G401.6 (cell line): ENCODE measurements around the gene KCNAB1.

Experiments used
- FAIRE-seq: peaks from 2 replicates; lab custom pipeline; 2012; peaks lifted over from hg19 to GRCh38; lab: Jason Lieb, UNC

KCNAB1 gene

GRCh38 chr3:156323466-156323865 lies 203.1 kb downstream of the KCNAB1 start:
- no peak for FAIRE-seq

- FAIRE-seq = no peak
Measured at GRCh38 chr3:156330415-156330814, 210.0 kb downstream of the KCNAB1 start.

GRCh38 chr3:156332304-156332703 lies 211.9 kb downstream of the KCNAB1 start:
- FAIRE-seq = no peak

GRCh38 chr3:156334841-156335545 lies 214.6 kb downstream of the KCNAB1 start:
- no peak for FAIRE-seq

- no peak for FAIRE-seq
Measured at GRCh38 chr3:156339491-156339890, 219.1 kb downstream of the KCNAB1 start.

GRCh38 chr3:156341332-156341731 lies 221.0 kb downstream of the KCNAB1 start:
- no peak for FAIRE-seq

- FAIRE-seq = no peak
Measured at GRCh38 chr3:156341831-156342416, 221.5 kb downstream of the KCNAB1 start.

GRCh38 chr3:156344215-156344614 lies 223.8 kb downstream of the KCNAB1 start:
- no peak for FAIRE-seq

GRCh38 chr3:156349111-156349510 lies 228.7 kb downstream of the KCNAB1 start:
- no peak for FAIRE-seq

GRCh38 chr3:156349978-156350377 lies 229.6 kb downstream of the KCNAB1 start:
- FAIRE-seq = no peak

GRCh38 chr3:156350781-156351180 lies 230.4 kb downstream of the KCNAB1 start:
- FAIRE-seq = no peak

GRCh38 chr3:156351783-156352182 lies 231.4 kb downstream of the KCNAB1 start:
- no peak for FAIRE-seq

GRCh38 chr3:156352728-156353127 lies 232.3 kb downstream of the KCNAB1 start:
- FAIRE-seq = no peak

GRCh38 chr3:156353563-156353962 lies 233.2 kb downstream of the KCNAB1 start:
- FAIRE-seq = no peak

GRCh38 chr3:156356537-156357363 lies 236.4 kb downstream of the KCNAB1 start:
- FAIRE-seq = no peak

GRCh38 chr3:156358232-156358631 lies 237.9 kb downstream of the KCNAB1 start:
- FAIRE-seq = no peak

GRCh38 chr3:156359368-156359767 lies 239.0 kb downstream of the KCNAB1 start:
- no peak for FAIRE-seq

GRCh38 chr3:156360083-156360482 lies 239.7 kb downstream of the KCNAB1 start:
- FAIRE-seq = no peak

- no peak for FAIRE-seq
Measured at GRCh38 chr3:156360963-156361362, 240.6 kb downstream of the KCNAB1 start.

GRCh38 chr3:156366559-156366958 lies 246.2 kb downstream of the KCNAB1 start:
- FAIRE-seq = no peak

GRCh38 chr3:156368189-156368588 lies 247.8 kb downstream of the KCNAB1 start:
- FAIRE-seq = no peak

- FAIRE-seq = no peak
Measured at GRCh38 chr3:156371701-156372100, 251.3 kb downstream of the KCNAB1 start.

GRCh38 chr3:156373095-156373494 lies 252.7 kb downstream of the KCNAB1 start:
- no peak for FAIRE-seq
